ENCODE results near the gene ZC3H12A.
"Not testable (repeated sequence)": the region's sequence is repeated elsewhere in the genome, so short reads cannot be mapped to it uniquely, and the experiment has no call there.

DNA sequence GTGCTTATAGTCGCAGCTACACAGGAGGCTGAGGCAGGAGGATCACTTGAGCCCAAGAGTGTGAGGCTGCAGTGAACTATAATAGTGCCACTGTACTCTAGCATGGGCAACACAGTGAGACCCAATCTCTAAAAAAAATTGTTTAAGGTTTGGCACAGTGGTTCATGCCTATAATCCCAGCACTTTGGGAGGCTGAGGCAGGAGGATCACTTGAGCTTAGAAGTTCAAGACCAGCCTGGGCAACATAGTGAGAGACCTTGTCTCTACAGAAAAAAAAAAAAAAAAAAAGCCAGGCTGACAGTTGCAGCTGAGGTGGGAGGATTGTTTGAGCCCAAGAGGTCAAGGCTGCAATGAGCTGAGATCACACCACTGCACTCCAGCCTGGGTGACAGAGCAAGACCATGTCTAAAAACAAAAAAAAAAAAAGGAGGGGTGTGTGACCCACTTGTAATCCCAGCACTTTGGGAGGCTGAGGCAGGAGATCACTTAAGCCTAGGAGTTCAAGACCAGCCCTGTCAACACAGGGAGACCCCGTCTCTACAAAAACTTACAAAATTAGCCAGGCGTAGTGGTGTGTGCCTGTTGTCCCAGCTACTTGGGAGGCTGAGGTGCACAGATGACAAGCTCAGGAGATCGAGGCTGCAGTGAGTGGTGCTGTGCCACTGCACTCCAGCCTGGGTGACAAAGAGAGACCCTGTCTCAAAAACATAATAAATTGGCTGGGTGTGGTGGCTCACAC lies 58.2 kb downstream of the ZC3H12A start:
- TF ChIP-seq, protein P1, sequence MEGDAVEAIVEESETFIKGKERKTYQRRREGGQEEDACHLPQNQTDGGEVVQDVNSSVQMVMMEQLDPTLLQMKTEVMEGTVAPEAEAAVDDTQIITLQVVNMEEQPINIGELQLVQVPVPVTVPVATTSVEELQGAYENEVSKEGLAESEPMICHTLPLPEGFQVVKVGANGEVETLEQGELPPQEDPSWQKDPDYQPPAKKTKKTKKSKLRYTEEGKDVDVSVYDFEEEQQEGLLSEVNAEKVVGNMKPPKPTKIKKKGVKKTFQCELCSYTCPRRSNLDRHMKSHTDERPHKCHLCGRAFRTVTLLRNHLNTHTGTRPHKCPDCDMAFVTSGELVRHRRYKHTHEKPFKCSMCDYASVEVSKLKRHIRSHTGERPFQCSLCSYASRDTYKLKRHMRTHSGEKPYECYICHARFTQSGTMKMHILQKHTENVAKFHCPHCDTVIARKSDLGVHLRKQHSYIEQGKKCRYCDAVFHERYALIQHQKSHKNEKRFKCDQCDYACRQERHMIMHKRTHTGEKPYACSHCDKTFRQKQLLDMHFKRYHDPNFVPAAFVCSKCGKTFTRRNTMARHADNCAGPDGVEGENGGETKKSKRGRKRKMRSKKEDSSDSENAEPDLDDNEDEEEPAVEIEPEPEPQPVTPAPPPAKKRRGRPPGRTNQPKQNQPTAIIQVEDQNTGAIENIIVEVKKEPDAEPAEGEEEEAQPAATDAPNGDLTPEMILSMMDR (IDR thresholded peaks at IDR 0.05), result not testable (repeated sequence)
- TF ChIP-seq POLR2A (IDR thresholded peaks at IDR 0.05), result not testable (repeated sequence)

Measured in lower leg skin (tissue), 3 donors.